Measurements from ENCODE around the gene C19orf38. TPM values are rescaled to one million over a fixed set of nuclear protein-coding genes. Genes with fewer than 3 reads are reported as not detected.
A peak's percentile ranks its signal among the peaks of the same experiment; 100 is the strongest.
"Not testable (repeated sequence)": the region's sequence is repeated elsewhere in the genome, so short reads cannot be mapped to it uniquely, and the experiment has no call there.

C19orf38 gene
- total and polyA plus RNA-seq, 7 experiments from 2014 or later: 1.4 to 50.5 (median 2.8) TPM

DNA sequence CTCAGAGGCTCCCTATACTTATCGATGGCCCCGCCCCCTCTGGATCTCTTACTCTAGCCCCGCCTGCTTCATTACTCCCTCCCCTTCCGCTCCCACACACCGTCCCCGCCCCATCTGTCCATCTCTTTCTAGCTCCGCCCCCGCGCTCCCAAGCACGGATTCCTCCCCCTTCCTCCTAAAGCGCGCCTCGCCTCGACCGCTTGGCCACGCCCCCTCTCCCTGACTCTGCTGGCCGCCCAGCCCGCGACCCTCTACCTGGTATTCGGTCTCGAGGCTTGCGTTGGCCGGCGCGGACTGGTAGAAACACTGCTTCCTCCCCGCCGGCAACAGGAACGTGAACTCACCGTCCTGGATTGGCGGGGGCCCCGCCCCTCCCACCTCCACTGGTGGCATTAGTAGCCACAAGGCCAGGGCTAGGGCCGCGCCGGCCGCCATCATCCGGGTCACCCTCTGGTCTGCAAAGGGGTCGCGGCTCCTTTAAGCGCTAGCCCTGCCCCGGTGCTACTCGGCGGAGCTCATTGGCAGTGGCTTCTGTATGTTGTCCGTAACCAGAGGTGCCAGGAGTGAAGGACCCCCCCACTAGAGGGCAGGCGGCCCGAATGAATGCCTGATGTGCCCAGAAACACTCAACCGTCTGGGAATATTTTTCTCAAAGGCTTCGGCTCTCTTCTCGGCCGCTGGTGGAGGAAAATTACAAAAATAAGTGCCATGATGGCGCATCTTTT, 12.3 kb upstream of the C19orf38 start, which contains the start of gene TMED1:
TSS of gene TMED1 (minus strand) at position 459 of the 725 bp plus-strand sequence. CDS start at position 438, 21 bp downstream.
- H3K27me3 Mint-ChIP-seq: no peaks in the 10 kb centered on the region
- H3K9me3 Mint-ChIP-seq: peaks cover 0 to 11% (median 6%) of the 10 kb centered on the region in 11 donors
- peak; percentile 92 for ATAC-seq

GRCh38 chr19:10836479-10837330, 11.5 kb upstream of the C19orf38 start:
- ChIA-PET CTCF (interaction anchor here (0.6 to 2.6 kb wide), 7 partner anchors 16 to 1012 kb away, joined by 3 to 15 read pairs (median 4); partner anchors contain the start of gene DNM2), POLR2A (interaction anchor here (0.6 to 2.0 kb wide), 14 partner anchors 10 to 285 kb away, joined by 3 to 21 read pairs (median 5); partner anchors contain the start of genes CARM1, DNM2 and QTRT1)
- Mint-ChIP-seq H3K9me3 (peaks cover 0 to 11% (median 6%) of the 10 kb centered on the region in 11 donors), H3K27me3 (no peaks in the 10 kb centered on the region), H3K36me3 (peaks cover 0 to 16% (median 5%) of the 10 kb centered on the region in 5 donors), H3K4me1 (peaks cover 12 to 20% (median 15%) of the 10 kb centered on the region in 7 donors), H3K27ac (peak overlapping the region; percentile 98 to 100 (median 99)), H3K4me3 (peak overlapping the region; percentile 82 to 99 (median 96))
- Histone ChIP-seq H3K4me3 (ENCODE audit: low read length) (peak overlapping the region; percentile 98), H3K4me1 (ENCODE audit: control insufficient read depth in 2 of 2, insufficient read depth in 2 of 2, low read length in 2 of 2) (peaks cover 8 to 13% of the 10 kb centered on the region in 2 donors), H3K27me3 (ENCODE audit: control insufficient read depth in 2 of 2, insufficient read depth in 2 of 2, low read length in 2 of 2) (no peaks in the 10 kb centered on the region), H3K27ac (ENCODE audit: low read depth, low read length) (peak overlapping the region; percentile 93), H3K36me3 (ENCODE audit: control insufficient read depth in 2 of 3, insufficient read depth in 3 of 3, low read length in 3 of 3) (peaks cover 0 to 21% (median 0%) of the 10 kb centered on the region in 3 experiments), H3K9me3 (ENCODE audit: control insufficient read depth in 2 of 3, low read length in 3 of 3) (peaks cover 0 to 6% (median 0%) of the 10 kb centered on the region in 3 experiments)
- intact Hi-C loops (cut with micrococcal nuclease): loop anchor here (1.0 to 5.0 kb wide), 12 partner anchors 28 to 1900 kb away; partner anchors contain the start of genes CARM1 (in 2 of the 2), FBXL12 (in 1 of the 2), GET3 (in 1 of the 2) and SWSAP1 (in 1 of the 2)
- DNase-seq (peak in 2 of 9 donors; percentile 76 to 85), ATAC-seq (peak; percentile 51)

More for the DNA sequence above, 12.3 kb upstream of the C19orf38 start, which contains the start of gene TMED1:
- H3K36me3 Mint-ChIP-seq: peaks cover 0 to 16% (median 5%) of the 10 kb centered on the region in 5 donors
- Histone ChIP-seq H3K27me3 (ENCODE audit: control insufficient read depth in 2 of 2, insufficient read depth in 2 of 2, low read length in 2 of 2) (no peaks in the 10 kb centered on the region), H3K4me3 (ENCODE audit: low read length) (peak within 1 kb of the TSS; percentile 98), H3K36me3 (ENCODE audit: control insufficient read depth in 2 of 3, insufficient read depth in 3 of 3, low read length in 3 of 3) (peaks cover 0 to 29% (median 0%) of the 10 kb centered on the region in 3 experiments), H3K27ac (ENCODE audit: low read depth, low read length) (peak within 1 kb of the TSS; percentile 93), H3K4me1 (ENCODE audit: control insufficient read depth in 2 of 2, insufficient read depth in 2 of 2, low read length in 2 of 2) (peaks cover 8 to 13% of the 10 kb centered on the region in 2 donors), H3K9me3 (ENCODE audit: control insufficient read depth in 2 of 3, low read length in 3 of 3) (peaks cover 0 to 6% (median 0%) of the 10 kb centered on the region in 3 experiments)
- CTCF ChIA-PET: interaction anchor here (0.6 to 2.6 kb wide), 6 partner anchors 16 to 1011 kb away, joined by 3 to 15 read pairs (median 4); partner anchors contain the start of gene DNM2
- H3K4me1 Mint-ChIP-seq: peaks cover 12 to 20% (median 15%) of the 10 kb centered on the region in 7 donors
- H3K4me3 Mint-ChIP-seq: peak within 1 kb of the TSS; percentile 82 to 99 (median 96)
- peak; percentile 81 to 97 (median 93) for DNase-seq
- intact Hi-C loops (cut with micrococcal nuclease): loop anchor here (1.0 to 5.0 kb wide), 14 partner anchors 28 to 1901 kb away; partner anchors contain the start of genes CARM1 (in 2 of the 2), CDKN2D (in 1 of the 2), FBXL12 (in 1 of the 2) and GET3 (in 1 of the 2)
- POLR2A ChIA-PET: interaction anchor here (0.6 to 2.0 kb wide), 19 partner anchors 10 to 539 kb away, joined by 3 to 21 read pairs (median 4); partner anchors contain the start of genes CARM1, DNM2, QTRT1 and SMARCA4
- H3K27ac Mint-ChIP-seq: peak within 1 kb of the TSS; percentile 98 to 100 (median 99)

DNA sequence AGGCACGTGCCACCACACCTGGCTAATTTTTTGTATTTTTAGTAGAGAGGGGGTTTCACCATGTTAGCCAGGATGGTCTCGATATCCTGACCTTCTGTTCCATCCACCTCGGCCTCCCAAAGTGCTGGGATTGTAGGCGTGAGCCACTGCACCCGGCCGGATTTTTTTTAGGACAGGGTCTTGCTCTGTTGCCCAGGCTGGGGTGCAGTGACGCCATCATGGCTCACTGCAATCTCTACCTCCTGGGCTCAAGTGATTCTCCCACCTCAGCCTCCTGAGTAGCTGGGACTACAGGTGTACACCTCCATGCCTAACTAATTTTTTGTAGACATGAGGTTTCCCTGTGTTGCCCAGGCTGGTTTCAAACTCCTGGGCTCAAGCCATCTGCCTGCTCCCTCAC, 10.6 kb upstream of the C19orf38 start:
- Mint-ChIP-seq H3K4me3 (peak overlapping the region in 1 of 10 donors; percentile 18), H3K27ac (peak overlapping the region in 1 of 9 donors; percentile 26), H3K9me3 (peaks cover 0 to 11% (median 6%) of the 10 kb centered on the region in 11 donors), H3K4me1 (peaks cover 12 to 20% (median 15%) of the 10 kb centered on the region in 7 donors), H3K36me3 (peaks cover 0 to 16% (median 5%) of the 10 kb centered on the region in 5 donors)
- not testable (repeated sequence) for H3K4me3 ChIP-seq (ENCODE audit: low read length); DNase-seq; H3K27me3 Mint-ChIP-seq; H3K27me3 ChIP-seq (ENCODE audit: control insufficient read depth in 2 of 2, insufficient read depth in 2 of 2, low read length in 2 of 2); H3K9me3 ChIP-seq (ENCODE audit: control insufficient read depth in 2 of 3, low read length in 3 of 3); ATAC-seq; H3K27ac ChIP-seq (ENCODE audit: low read depth, low read length)
- Histone ChIP-seq H3K36me3 (ENCODE audit: control insufficient read depth in 2 of 3, insufficient read depth in 3 of 3, low read length in 3 of 3) (peaks cover 0 to 12% (median 0%) of the 10 kb centered on the region in 3 experiments), H3K4me1 (ENCODE audit: control insufficient read depth in 2 of 2, insufficient read depth in 2 of 2, low read length in 2 of 2) (peaks cover 8 to 13% of the 10 kb centered on the region in 2 donors)
- ChIA-PET CTCF (interaction anchor here (1.0 to 2.6 kb wide), 2 partner anchors 18 to 26 kb away, joined by 4 to 15 read pairs; no protein-coding TSS in a partner anchor), POLR2A (interaction anchor here (1.3 kb wide), 2 partner anchors 26 to 28 kb away, joined by 4 read pairs; no protein-coding TSS in a partner anchor)
- intact Hi-C loops (cut with micrococcal nuclease): loop anchor here in 1 of 2 donors (2.0 to 5.0 kb wide), 3 partner anchors 537 to 1899 kb away; partner anchors contain the start of genes FBXL12, GET3 and SWSAP1

GRCh38 chr19:10838377-10838776, 9.8 kb upstream of the C19orf38 start:
- ChIA-PET CTCF (no interaction called here), POLR2A (interaction anchor here (1.3 kb wide), 1 partner anchor 26 kb away, joined by 4 read pairs; no protein-coding TSS in a partner anchor)
- intact Hi-C loops (cut with micrococcal nuclease): loop anchor here in 1 of 2 donors (5.0 kb wide), 1 partner anchor 1021 kb away; the partner anchor contains the start of gene FBXL12

DNA sequence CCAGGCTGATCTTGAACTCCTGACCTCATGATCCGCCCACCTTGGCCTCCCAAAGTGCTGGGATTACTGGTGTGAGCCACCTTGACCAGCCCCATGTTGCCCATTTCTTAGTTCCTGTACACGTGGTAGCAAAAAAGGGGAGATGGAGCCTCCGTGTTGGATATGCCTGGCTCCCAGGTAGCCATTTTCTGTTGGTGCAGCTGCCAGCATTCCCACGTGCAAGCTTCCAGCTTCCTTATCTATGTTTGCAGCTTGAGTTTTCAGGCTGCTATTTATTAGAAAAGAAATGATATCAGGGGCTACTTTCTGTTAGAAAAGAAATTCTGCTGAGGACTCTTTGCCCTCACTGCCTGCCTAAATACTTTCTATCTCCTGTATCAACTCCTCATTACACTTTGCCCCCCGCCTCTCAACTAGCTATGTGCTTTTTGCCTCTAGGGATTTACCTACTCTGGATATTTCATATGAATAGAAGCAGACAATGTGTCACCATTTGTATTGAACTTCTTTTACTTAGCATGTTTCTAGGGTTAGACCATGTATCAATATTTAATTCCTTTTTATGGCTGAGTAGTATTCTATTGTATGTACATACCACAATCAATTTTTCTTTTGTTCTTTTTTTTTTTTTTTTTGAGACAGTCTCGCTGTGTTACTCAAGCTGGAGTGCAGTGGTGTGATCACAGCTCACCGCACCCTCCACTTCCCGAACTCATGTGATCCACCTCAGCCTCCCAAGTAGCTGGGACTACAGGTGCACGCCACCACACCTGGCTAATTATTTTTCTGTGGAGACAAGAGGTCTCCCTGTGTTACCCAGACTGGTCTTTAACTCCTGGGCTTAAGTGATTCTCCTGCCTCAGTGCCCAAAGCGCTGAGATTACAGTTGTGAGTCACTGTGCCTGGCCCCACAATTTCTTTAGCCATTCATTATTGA, 8.8 kb upstream of the C19orf38 start:
- POLR2A ChIA-PET: interaction anchor here (0.7 to 1.3 kb wide), 2 partner anchors 22 to 25 kb away, joined by 3 to 4 read pairs; no protein-coding TSS in a partner anchor
- ATAC-seq (no peak), DNase-seq (no peak)
- Histone ChIP-seq H3K9me3 (ENCODE audit: control insufficient read depth in 2 of 3, low read length in 3 of 3) (peaks cover 0 to 6% (median 0%) of the 10 kb centered on the region in 3 experiments), H3K36me3 (ENCODE audit: control insufficient read depth in 2 of 3, insufficient read depth in 3 of 3, low read length in 3 of 3) (peaks cover 0 to 4% (median 0%) of the 10 kb centered on the region in 3 experiments), H3K27me3 (ENCODE audit: control insufficient read depth in 2 of 2, insufficient read depth in 2 of 2, low read length in 2 of 2) (no peaks in the 10 kb centered on the region), H3K4me1 (ENCODE audit: control insufficient read depth in 2 of 2, insufficient read depth in 2 of 2, low read length in 2 of 2) (peaks cover 8 to 13% of the 10 kb centered on the region in 2 donors), H3K27ac (ENCODE audit: low read depth, low read length) (no peak overlapping the region), H3K4me3 (ENCODE audit: low read length) (no peak overlapping the region)
- H3K36me3 Mint-ChIP-seq: peaks cover 0 to 13% (median 4%) of the 10 kb centered on the region in 5 donors
- peak overlapping the region in 1 of 10 donors; percentile 1 for H3K4me3 Mint-ChIP-seq
- intact Hi-C loops (cut with micrococcal nuclease): loop anchor here in 1 of 2 donors (5.0 kb wide), 1 partner anchor 1022 kb away; the partner anchor contains the start of gene FBXL12
- H3K27ac Mint-ChIP-seq: no peak overlapping the region
- CTCF ChIA-PET: interaction anchor here (0.7 kb wide), 1 partner anchor 643 kb away, joined by 3 read pairs; no protein-coding TSS in a partner anchor
- peaks cover 12 to 20% (median 16%) of the 10 kb centered on the region in 7 donors for H3K4me1 Mint-ChIP-seq
- peaks cover 0 to 11% (median 6%) of the 10 kb centered on the region in 11 donors for H3K9me3 Mint-ChIP-seq
- H3K27me3 Mint-ChIP-seq: no peaks in the 10 kb centered on the region

More at GRCh38 chr19:10838377-10838776, 9.8 kb upstream of the C19orf38 start:
- no peak overlapping the region for H3K4me3 Mint-ChIP-seq
- peaks cover 8 to 13% of the 10 kb centered on the region in 2 donors for H3K4me1 ChIP-seq (ENCODE audit: control insufficient read depth in 2 of 2, insufficient read depth in 2 of 2, low read length in 2 of 2)
- ATAC-seq: no peak
- peaks cover 0 to 13% (median 4%) of the 10 kb centered on the region in 5 donors for H3K36me3 Mint-ChIP-seq
- H3K27ac Mint-ChIP-seq: peak overlapping the region in 1 of 9 donors; percentile 28
- peaks cover 0 to 6% (median 0%) of the 10 kb centered on the region in 3 experiments for H3K9me3 ChIP-seq (ENCODE audit: control insufficient read depth in 2 of 3, low read length in 3 of 3)
- peaks cover 0 to 11% (median 6%) of the 10 kb centered on the region in 11 donors for H3K9me3 Mint-ChIP-seq
- H3K36me3 ChIP-seq (ENCODE audit: control insufficient read depth in 2 of 3, insufficient read depth in 3 of 3, low read length in 3 of 3): peaks cover 0 to 5% (median 0%) of the 10 kb centered on the region in 3 experiments
- no peak overlapping the region for H3K27ac ChIP-seq (ENCODE audit: low read depth, low read length)
- peaks cover 12 to 20% (median 15%) of the 10 kb centered on the region in 7 donors for H3K4me1 Mint-ChIP-seq
- no peak overlapping the region for H3K4me3 ChIP-seq (ENCODE audit: low read length)
- no peaks in the 10 kb centered on the region for H3K27me3 ChIP-seq (ENCODE audit: control insufficient read depth in 2 of 2, insufficient read depth in 2 of 2, low read length in 2 of 2)
- DNase-seq: no peak
- H3K27me3 Mint-ChIP-seq: no peaks in the 10 kb centered on the region
